ENCODE data around the gene TRDMT1.
A peak's percentile ranks its signal among the peaks of the same experiment; 100 is the strongest.

The TRDMT1 gene

DNA sequence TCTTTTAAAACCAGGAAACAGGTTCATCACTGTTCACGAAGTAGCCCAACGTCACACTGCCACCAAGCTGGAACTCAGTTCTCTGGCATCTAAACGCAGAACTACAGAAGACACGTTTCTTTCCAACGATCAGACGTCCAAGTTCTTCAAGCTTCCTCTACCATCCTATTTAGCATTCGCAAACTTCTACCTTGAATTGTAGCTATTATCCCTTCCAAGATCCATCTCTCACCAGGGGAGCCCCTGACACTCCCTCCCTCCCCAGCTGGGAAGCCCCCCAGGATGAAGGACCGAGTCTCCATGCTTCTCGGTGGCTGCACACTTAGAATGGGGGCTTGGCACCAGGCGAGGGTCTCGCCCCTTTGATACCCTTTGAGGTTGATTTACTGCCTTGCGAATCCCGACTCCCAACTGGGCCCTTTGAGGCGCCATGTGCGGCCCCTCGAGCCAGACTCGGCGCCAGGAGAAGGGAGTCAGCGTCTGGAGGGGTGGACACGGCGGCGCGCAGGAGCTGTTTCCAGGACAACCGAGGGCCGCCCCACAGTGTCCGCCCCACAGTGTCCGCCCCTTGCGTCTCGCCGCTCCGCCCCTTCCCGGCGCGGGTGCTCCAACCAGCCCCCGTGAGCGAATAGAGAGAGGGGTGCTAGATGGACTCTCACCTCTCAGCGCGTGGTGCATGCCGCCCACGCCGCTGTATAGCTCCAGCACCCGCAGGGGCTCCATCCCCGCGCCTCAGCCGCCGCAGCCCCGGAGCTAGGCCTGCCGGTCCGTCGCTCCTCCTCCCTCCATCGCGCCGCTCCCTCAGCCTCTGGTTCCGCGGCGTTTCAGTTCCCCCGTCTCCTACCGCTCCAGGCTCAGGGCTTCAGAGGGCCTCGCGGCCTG is at the start of gene TRDMT1:
TSS of gene TRDMT1 (minus strand) at position 761 of the 882 bp plus-strand sequence. CDS start at position 723, 38 bp downstream.
- peak; percentile 78 for DNase-seq

DNA sequence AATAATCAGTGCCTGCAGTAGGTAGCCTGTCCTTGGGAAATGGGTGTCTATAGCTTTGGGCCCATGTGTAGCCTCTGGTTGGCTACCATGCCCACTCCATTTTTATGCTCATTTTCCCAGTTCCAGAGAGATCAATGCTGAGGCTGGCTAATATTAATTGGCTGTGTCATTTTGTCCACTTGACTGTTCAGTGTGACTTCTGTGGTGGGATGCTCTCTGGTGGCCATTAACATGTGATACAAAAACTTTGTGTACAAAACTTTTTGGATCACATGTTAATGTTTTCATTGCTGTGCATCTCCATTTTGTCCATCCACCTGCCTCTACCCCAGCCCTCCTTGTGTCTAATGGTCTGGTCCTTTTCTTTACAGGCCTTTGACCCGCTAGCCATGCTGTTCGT is 49.3 kb upstream of the TRDMT1 start:
- DNase-seq = no peak

GRCh38 chr10:17249820-17250219 is 48.3 kb upstream of the TRDMT1 start:
- DNase-seq = no peak

GRCh38 chr10:17248964-17249363 is 47.5 kb upstream of the TRDMT1 start:
- DNase-seq = no peak

- DNase-seq = no peak
Observed at GRCh38 chr10:17247210-17247609, 45.7 kb upstream of the TRDMT1 start.

- DNase-seq = no peak
Observed at GRCh38 chr10:17244700-17245365, 43.4 kb upstream of the TRDMT1 start.

DNA sequence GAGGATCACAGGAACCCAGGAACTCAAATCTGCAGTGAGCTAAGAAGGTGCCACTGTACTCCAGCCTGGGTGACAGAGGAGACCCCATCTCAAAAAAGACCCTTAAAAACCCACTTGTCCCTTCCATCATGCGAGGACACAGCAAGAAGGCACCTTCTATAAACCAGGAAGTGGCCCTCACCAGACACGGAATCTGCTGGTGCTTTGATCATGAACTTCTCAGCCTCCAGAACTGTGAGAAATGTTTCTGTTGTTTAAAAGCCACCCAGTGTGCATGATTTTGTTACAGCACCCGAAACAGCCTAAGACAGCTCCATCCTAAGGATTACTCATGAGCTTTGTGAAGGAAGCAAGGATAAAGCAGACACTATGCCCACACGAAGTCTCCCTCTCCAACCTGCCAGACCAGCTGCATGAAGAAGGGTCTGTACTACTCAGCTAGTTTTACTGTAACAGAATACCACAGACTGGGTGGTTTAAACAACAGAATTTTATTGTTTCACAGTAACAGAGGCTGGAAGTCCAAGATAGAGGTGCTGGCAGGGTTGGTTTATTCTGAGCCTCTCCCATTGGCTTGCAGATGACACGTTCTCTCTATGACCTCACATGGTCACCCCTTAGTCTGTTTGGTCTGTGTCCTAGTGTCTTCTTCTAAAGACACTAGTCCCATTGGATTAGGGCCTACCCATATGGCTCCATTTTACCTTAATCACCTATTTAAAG is 40.3 kb upstream of the TRDMT1 start:
- no peak for DNase-seq

- no peak for DNase-seq
Observed at GRCh38 chr10:17240616-17241015, 39.1 kb upstream of the TRDMT1 start.

- no peak for DNase-seq
Observed at GRCh38 chr10:17240096-17240495, 38.6 kb upstream of the TRDMT1 start.

DNA sequence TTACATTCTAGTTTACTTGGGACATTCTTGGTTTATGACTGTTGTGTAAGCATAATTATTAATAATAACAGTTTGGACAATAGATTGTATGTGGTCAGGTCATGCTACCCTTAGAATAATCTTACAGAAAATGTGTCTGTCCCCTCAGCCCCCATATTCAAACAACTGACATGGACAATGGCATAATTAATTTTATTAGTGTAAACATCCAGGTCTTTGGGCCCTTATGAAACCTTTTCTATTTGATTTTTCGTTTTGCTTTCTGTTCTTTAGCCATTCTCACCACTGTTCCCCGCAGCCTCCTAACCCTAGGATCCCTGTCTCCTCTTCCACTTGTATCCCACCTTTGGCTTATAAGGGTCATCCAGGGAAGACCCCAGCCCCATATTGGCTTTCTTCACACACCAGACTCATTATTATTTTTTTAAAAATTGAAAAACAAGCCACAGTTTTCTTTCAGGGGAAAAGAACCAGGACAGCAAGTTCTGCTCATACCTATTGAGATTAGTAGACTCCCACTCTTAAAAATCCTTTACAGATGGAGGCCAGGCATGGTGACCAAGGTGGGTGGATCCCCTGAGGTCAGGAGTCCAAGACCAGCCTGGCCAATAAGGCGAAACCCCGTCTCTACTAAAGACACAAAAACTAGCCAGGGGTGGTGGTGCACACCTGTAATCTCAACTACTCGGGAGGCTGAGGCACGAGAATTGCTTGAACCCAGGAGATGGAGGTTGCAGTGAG is 38.0 kb upstream of the TRDMT1 start:
- no peak for DNase-seq

DNA sequence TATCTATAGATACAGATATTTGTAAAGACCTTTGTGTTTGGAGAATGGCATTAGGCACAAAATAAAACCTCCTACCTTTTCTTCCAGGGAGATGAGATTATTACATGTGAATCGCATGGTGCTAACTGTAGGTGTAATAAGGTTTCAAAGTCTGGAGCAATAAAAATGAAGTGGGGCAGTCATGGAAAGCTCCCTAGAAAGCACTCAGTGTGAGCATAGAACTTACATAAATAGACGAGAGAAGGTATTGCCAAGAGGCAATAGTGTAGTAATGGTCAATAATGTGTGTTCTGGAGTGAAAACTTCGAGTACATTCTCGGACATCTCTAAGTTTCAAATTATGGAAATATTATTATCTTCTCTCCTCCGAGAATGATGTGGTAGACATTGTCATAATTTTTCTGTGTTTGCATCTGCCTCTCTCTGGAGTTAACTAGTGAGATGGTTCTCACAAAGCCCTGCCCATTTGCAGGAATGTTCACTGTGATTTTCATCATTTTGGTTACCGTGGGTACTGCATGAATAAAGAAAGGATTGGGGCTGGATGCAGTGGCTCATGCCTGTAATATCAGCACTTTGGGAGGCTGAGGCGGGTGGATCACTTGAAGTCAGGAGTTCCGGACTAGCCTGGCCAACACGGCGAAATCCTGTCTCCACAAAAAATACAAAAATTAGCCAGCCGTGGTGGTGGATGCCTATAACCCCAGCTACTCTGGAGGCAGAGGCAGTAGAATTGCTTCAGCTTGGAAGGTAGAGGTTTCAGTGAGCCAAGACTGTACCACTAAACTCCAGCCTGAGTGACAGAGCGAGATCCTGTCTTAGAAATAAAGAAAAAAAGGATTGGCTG is 37.2 kb upstream of the TRDMT1 start:
- DNase-seq = no peak

DNA sequence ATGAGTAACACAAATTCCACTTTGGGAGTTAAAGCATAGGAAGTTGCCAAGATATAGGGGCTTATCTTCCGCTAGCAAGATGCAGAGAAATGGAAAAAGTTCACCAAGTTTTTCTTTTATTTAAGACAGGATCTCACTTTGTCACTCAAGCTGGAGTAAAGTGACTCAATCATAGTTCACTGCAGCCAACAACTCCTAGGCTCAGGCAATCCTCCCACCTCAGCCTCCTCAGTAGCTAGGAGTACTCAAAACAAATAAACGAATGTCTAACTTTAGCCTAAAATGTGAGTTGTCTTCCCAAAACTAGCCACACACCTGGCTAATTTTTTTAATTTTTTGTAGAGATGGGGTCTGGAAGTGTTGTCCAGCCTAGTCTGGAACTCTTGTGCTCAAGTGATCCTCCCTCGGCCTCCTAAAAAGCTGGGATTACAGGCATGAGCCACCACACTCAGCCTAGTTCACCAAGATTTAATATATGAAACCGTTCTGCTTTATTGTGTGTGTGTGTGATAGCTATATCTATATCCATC is 36.5 kb upstream of the TRDMT1 start:
- DNase-seq = no peak

- no peak for DNase-seq
Observed at GRCh38 chr10:17237149-17237527, 35.7 kb upstream of the TRDMT1 start.

DNA sequence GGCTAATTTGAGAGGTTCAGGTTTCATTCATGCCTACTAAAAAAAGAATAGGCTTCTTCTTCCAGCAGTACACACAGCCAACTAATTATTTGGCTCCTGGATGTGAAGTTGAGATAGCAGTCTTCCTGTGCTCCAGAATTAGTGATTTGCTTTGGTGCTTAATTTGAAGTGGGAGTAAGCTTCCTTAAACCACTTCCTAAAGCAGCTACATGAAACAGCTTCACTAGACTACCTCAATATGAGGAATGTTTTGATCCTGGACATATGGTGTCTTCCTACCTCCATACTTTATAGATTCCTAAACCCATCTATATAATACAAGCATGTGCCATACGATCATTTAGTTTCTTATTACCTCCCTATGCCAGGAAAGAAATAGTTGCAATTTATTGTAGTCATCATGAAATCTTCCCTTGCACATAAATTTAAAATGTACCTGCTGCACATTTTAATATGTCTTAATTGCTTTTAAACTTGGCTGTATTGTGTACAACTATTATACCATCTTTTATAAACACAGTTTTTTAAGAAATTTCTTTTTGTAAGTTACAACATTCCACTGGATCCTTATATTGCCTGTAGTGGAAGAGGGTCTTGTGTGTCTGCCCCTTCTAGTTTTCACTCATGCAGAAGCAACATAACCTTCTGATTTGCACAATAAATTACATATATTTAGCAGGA is 35.1 kb upstream of the TRDMT1 start:
- no peak for DNase-seq

DNA sequence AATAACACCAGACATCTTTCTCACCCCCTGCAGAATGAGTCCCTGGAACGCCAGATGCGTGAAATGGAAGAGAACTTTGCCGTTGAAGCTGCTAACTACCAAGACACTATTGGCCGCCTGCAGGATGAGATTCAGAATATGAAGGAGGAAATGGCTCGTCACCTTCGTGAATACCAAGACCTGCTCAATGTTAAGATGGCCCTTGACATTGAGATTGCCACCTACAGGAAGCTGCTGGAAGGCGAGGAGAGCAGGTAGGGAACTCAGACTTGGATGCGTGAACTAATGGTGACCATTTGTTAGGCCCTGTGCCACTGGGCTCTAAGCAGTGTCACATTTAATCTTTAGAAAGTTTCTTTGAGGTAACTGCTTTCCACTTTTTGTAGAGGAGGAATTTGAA is 33.7 kb upstream of the TRDMT1 start:
- no peak for DNase-seq

DNA sequence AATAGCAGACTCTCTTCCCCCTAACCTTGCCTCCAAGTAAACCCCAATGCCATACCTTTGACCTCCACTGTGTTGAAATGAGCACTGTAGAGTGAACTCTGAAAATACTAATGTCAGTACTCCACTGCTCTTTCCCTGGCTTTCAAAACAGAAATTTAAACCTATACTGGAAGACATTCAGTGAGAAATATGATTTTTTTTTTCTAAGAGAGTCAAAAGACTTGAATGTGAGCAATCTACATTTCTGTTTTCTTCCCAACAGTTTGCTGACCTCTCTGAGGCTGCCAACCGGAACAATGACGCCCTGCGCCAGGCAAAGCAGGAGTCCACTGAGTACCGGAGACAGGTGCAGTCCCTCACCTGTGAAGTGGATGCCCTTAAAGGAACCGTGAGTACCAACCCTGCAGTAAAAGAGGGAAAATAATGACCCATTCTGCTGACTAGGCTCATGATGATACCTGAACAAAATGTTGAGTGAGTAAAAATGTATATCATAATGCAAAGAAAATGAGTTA is 33.0 kb upstream of the TRDMT1 start:
- no peak for DNase-seq

DNA sequence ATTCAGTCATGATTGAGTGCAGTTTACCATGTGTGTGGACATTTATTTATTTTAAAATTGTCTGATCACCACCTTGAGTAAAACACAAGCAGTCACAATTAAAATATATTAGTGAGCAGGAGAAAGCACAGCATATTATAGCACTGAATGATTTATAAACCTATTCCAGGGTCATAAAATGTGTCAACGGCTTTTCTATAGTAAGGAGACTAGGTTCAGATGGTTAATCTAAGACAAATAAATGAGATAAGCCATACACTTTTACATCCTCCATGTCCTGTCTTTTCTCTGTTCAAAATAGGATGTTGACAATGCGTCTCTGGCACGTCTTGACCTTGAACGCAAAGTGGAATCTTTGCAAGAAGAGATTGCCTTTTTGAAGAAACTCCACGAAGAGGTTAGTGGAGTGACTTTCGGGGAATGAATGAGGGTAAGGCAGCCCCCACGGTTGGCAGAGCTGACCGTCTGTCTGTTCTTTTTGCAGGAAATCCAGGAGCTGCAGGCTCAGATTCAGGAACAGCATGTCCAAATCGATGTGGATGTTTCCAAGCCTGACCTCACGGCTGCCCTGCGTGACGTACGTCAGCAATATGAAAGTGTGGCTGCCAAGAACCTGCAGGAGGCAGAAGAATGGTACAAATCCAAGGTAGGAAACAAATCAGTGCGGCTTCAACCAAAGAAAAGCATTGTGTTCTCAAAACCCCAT is 32.0 kb upstream of the TRDMT1 start:
- no peak for DNase-seq

DNA sequence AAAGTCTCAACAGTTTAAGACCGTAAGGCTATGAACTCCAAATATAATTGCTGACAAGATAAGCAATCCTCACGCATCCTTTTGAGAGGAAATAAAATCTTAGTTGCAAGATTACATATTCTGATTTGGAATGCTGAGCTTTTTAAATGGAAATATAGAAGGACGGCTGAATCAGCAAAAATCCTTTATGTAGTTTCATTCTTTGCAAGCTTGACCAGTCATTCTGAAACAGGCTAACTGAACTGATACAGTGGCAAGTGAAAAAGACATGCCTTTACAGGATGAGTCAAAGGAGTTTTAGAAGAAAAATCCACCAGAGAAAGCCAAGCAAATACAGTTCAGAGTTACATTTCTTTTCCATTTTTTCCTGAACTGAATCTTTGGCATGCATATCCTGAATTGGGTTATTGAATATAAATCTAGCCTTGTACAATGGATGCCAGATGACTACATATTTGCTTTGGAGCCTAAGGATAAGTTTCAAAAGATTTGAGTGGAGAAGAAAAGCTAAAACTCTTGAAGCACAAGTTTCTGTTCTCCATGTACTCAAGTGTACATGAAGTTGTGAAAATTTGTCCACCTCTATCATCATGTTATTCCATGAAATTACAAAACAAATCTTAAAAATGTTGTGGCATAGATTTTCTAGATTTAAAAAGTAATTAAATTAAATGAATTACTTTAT is 30.9 kb upstream of the TRDMT1 start:
- no peak for DNase-seq

- no peak for DNase-seq
Observed at GRCh38 chr10:17231788-17232187, 30.3 kb upstream of the TRDMT1 start.
